HepG2 (cell line): Measurements from ENCODE around the gene OAF. TPM values are rescaled to one million over a fixed set of nuclear protein-coding genes. Genes with fewer than 3 reads are reported as not detected.
A peak's percentile ranks its signal among the peaks of the same experiment; 100 is the strongest.

Experiments
- CCAR2 ChIP-seq: fragments of 200-400 bp; formaldehyde crosslinking; optimal IDR thresholded peaks from 2 replicates; pipeline ENCODE3; 2018; ENCODE audit warnings: low read depth, mild to moderate bottlenecking, low read length, moderate library complexity
- FOSL2 ChIP-seq: sonication (generic); formaldehyde crosslinking; IDR thresholded peaks from 2 replicates; pipeline ENCODE4 v1.4.0; 2020; ENCODE audit warnings: missing genetic modification reagents
- HBP1 ChIP-seq: IDR thresholded peaks from 2 replicates; pipeline ENCODE4 v1.6.1; 2016; ENCODE audit warnings: low read depth, control low read depth
- HIC2 ChIP-seq: sonication (generic); formaldehyde crosslinking; IDR thresholded peaks from 2 replicates; pipeline ENCODE4 v1.9.0; 2022; ENCODE audit warnings: low read depth, missing genetic modification reagents
- KDM1A ChIP-seq: IDR thresholded peaks from 2 replicates; pipeline ENCODE4 v1.6.1; 2016; ENCODE audit warnings: missing compliant biosample characterization
- MAFF ChIP-seq: IDR thresholded peaks from 2 replicates; pipeline ENCODE4 v1.6.1; 2011; ENCODE audit warnings: low read depth, low read length, improper control_type of control experiment
- MTF1 ChIP-seq: sonication (generic); formaldehyde crosslinking; IDR thresholded peaks from 2 replicates; pipeline ENCODE4 v1.5.0; 2020; ENCODE audit warnings: missing genetic modification reagents
- MYC ChIP-seq: sonication (generic); formaldehyde crosslinking; IDR thresholded peaks from 2 replicates; pipeline ENCODE4 v1.9.0; 2021; ENCODE audit warnings: missing genetic modification reagents, borderline replicate concordance
- NFYC ChIP-seq: IDR thresholded peaks from 2 replicates; pipeline ENCODE4 v1.6.1; 2016; ENCODE audit warnings: missing genetic modification reagents, missing compliant biosample characterization
- REXO4 ChIP-seq: sonication (generic); formaldehyde crosslinking; IDR thresholded peaks from 2 replicates; pipeline ENCODE4 v1.8.0; 2022; ENCODE audit warnings: missing genetic modification reagents, mild to moderate bottlenecking, borderline replicate concordance
- SAP130 ChIP-seq: IDR thresholded peaks from 2 replicates; pipeline ENCODE4 v1.6.1; 2016; ENCODE audit warnings: low read depth
- SMAD9 ChIP-seq: sonication (generic); formaldehyde crosslinking; IDR thresholded peaks from 2 replicates; pipeline ENCODE4 v1.5.1; 2020; ENCODE audit warnings: mild to moderate bottlenecking, missing genetic modification reagents
- ZEB1 ChIP-seq: IDR thresholded peaks from 2 replicates; pipeline ENCODE4 v1.6.1; 2012; ENCODE audit warnings: mild to moderate bottlenecking, low read depth, inconsistent platforms; ENCODE audit not compliant: insufficient replicate concordance
- ZNF124 ChIP-seq: sonication (generic); formaldehyde crosslinking; IDR thresholded peaks from 2 replicates; pipeline ENCODE4 v1.4.0; 2020; ENCODE audit warnings: missing genetic modification reagents
- ZNF350 ChIP-seq: sonication (generic); formaldehyde crosslinking; IDR thresholded peaks from 2 replicates; pipeline ENCODE4 v1.4.0; 2020; ENCODE audit warnings: mild to moderate bottlenecking, low read depth, missing genetic modification reagents, borderline replicate concordance
- ZNF580 ChIP-seq: IDR thresholded peaks from 2 replicates; pipeline ENCODE4 v1.6.1; 2016; ENCODE audit warnings: low read depth, borderline replicate concordance
- ZNF605 ChIP-seq: sonication (generic); formaldehyde crosslinking; IDR thresholded peaks from 2 replicates; pipeline ENCODE4 v1.8.0; 2022; ENCODE audit warnings: mild to moderate bottlenecking, missing genetic modification reagents
- ZNF687 ChIP-seq: sonication (generic); formaldehyde crosslinking; IDR thresholded peaks from 2 replicates; pipeline ENCODE4 v1.5.1; 2020; ENCODE audit warnings: mild to moderate bottlenecking, missing genetic modification reagents, moderate library complexity
- ZNF747 ChIP-seq: sonication (generic); formaldehyde crosslinking; IDR thresholded peaks from 2 replicates; pipeline ENCODE4 v1.8.1; 2023; ENCODE audit warnings: missing genetic modification reagents, mild to moderate bottlenecking, borderline replicate concordance
- polyA plus RNA-seq, 8 experiments: library from polyadenylated mRNA; depleted of rRNA in 3 of 8; stranded (reverse) in 7 of 8; unstranded in 1 of 8; fragments of >200 nt; fragmentation: Illumina TruSeq in 4 of 8; extraction: Trizol in 4 of 8; gene quantifications; 2 replicates each; pipeline versions ENCODE4 v1.2.1 to v1.2.3, GENCODE V29; 2011 to 2016; ENCODE audit warnings: low read depth in 4 of 8, missing spikeins in 1 of 8, mixed read lengths in 1 of 8; ENCODE audit not compliant: insufficient read depth in 1 of 8
- total RNA-seq, 5 experiments: library from RNA; depleted of rRNA; stranded (reverse); fragments of >200 nt; fragmentation: Illumina TruSeq; extraction: Trizol; gene quantifications; 2 replicates each; pipeline ENCODE4 v1.2.3, GENCODE V29; 2016; ENCODE audit warnings: low read depth in 1 of 5
- TF ChIP-seq, protein P1 (sequence below): sonication (generic); formaldehyde crosslinking; IDR thresholded peaks from 2 replicates; pipeline ENCODE4 v1.5.0; 2020; ENCODE audit warnings: missing genetic modification reagents

The OAF gene
- total and polyA plus RNA-seq, 2 of the 13 experiments (the other 11 are each of a cell fraction or from before 2014, with no cell fraction given): 63.7 to 94.6 TPM

GRCh38 chr11:120184946-120185705 is 25.7 kb upstream of the OAF start (continued):
- TF ChIP-seq ZNF350 (peak; percentile 36; the same call in 1 of the 2 replicates), MYC (CRISPR knock-in tag) (peak; percentile 63), ZEB1 (no peak), ZNF124 (CRISPR knock-in tag) (no peak), ZNF580 (CRISPR knock-in tag) (peak; percentile 22; the same call in 1 of the 2 replicates), CCAR2 (peak; percentile 29), HIC2 (CRISPR knock-in tag) (no peak), ZNF605 (CRISPR knock-in tag) (peak; percentile 87), ZNF687 (CRISPR knock-in tag) (peak; percentile 91), REXO4 (CRISPR knock-in tag) (no peak), NFYC (no peak), FOSL2 (CRISPR knock-in tag) (peak; percentile 74), HBP1 (CRISPR knock-in tag) (peak; percentile 15; the same call in 1 of the 2 replicates), MTF1 (CRISPR knock-in tag) (no peak), SMAD9 (CRISPR knock-in tag) (no peak), SAP130 (CRISPR knock-in tag) (peak; percentile 90), ZNF747 (CRISPR knock-in tag) (0 out of 2 replicates have a peak, but pooled peaks have one; percentile 26), MAFF (no peak), KDM1A (CRISPR knock-in tag) (peak; percentile 32; the same call in 1 of the 2 replicates)
- TF ChIP-seq, protein P1, sequence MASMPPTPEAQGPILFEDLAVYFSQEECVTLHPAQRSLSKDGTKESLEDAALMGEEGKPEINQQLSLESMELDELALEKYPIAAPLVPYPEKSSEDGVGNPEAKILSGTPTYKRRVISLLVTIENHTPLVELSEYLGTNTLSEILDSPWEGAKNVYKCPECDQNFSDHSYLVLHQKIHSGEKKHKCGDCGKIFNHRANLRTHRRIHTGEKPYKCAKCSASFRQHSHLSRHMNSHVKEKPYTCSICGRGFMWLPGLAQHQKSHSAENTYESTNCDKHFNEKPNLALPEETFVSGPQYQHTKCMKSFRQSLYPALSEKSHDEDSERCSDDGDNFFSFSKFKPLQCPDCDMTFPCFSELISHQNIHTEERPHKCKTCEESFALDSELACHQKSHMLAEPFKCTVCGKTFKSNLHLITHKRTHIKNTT (CRISPR knock-in tag): no peak
